Measurements from ENCODE around the gene ARAP2.

The ARAP2 gene

DNA sequence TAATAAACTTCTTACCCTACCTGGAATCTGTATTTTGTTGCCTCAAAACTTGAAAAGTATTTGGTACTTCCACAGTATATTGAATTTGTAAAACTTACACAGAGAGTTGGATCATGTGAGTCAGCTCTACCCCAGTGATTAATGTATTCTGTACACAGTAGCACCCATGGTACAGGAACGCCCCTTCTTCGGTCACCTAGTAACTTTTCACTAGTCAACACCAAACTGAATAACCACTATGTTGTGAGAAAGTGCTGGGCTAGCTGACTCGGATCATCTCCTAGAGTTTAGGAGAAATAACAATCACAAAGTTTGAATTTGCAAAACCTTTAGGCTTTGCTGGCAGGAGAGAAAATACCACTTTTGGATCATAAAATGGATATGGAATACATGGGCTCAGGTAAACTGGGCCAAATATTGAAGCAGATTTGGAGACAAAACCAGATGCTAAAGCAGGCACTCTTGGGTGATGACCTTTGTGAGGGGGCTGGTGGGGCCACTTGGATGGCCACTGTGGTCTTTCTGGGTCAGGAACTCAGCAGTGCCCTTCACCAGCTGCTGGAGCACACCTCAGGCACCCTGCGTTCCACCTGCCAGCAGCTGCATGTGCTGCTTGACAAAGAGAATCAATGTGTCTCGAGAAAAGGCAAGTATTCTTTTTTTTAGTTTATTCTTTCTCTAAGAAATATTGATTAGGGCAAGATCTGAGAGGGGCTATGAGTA is 37.2 kb upstream of the ARAP2 start, which contains the start of gene DTHD1:
Gene DTHD1 (plus strand): TSS at position 233 of the 723 bp plus-strand sequence. CDS start 143 bp downstream, at position 376.
- no peak within 1 kb of the TSS for H3K4me2 ChIP-seq (ENCODE audit: insufficient read depth, low read length, poor library complexity, severe bottlenecking)
- H3K14ac ChIP-seq (ENCODE audit: low read length), result no peak within 1 kb of the TSS
- no peak within 1 kb of the TSS for H3K23ac ChIP-seq (ENCODE audit: low read depth, low read length, poor library complexity)
- H3K27me3 ChIP-seq (ENCODE audit: control insufficient read depth in 3 of 3, insufficient read depth in 3 of 3, low read depth in 1 of 3, low read length in 3 of 3), result no peaks in the 10 kb centered on the region
- no peak within 1 kb of the TSS for H2BK5ac ChIP-seq (ENCODE audit: low read length)
- no CpG with 5 or more reads among the region's 5 CpGs for WGBS, 2 donors (ENCODE audit: extremely low coverage in 2 of 2, insufficient read length in 2 of 2, insufficient replicate concordance in 1 of 2)
- H3K9ac ChIP-seq (ENCODE audit: low read depth, low read length, poor library complexity), result no peak within 1 kb of the TSS
- no peak within 1 kb of the TSS for H2AK5ac ChIP-seq (ENCODE audit: low read depth, low read length)
- H4K91ac ChIP-seq (ENCODE audit: low read depth, low read length, poor library complexity), result no peak within 1 kb of the TSS
- H3K9me3 ChIP-seq (replicated peaks in 1 of 2; ENCODE audit: control insufficient read depth in 2 of 2, insufficient read depth in 1 of 2, low read depth in 1 of 2, low read length in 2 of 2), result no peaks in the 10 kb centered on the region
- H3K27ac ChIP-seq (replicated peaks; ENCODE audit: low read length), result no peak within 1 kb of the TSS
- no peak within 1 kb of the TSS for H4K8ac ChIP-seq (ENCODE audit: low read depth, low read length)
- no peaks in the 10 kb centered on the region for H3K79me1 ChIP-seq (ENCODE audit: low read depth, low read length)
- DNase-seq (ENCODE audit: low spot score), result no peak
- H3K4ac ChIP-seq (ENCODE audit: low read length), result no peak within 1 kb of the TSS
- H2BK120ac ChIP-seq (ENCODE audit: low read depth, low read length), result no peak within 1 kb of the TSS
- peaks cover 5 to 27% of the 10 kb centered on the region in 2 donors for H3K4me1 ChIP-seq (ENCODE audit: control insufficient read depth in 2 of 2, insufficient read depth in 1 of 2, low read depth in 1 of 2, low read length in 2 of 2)
- no peak within 1 kb of the TSS for H2BK12ac ChIP-seq (ENCODE audit: low read length)
- H3K36me3 ChIP-seq (replicated peaks in 1 of 2; ENCODE audit: control insufficient read depth in 2 of 2, insufficient read depth in 2 of 2, low read length in 2 of 2), result no peaks in the 10 kb centered on the region
- peak within 1 kb of the TSS; percentile 69 for H2AFZ ChIP-seq (ENCODE audit: low read length)
- no peak within 1 kb of the TSS for H3K18ac ChIP-seq (ENCODE audit: low read length)
- H3K4me3 ChIP-seq (ENCODE audit: low read length in 2 of 2), result no peak within 1 kb of the TSS
- H2BK15ac ChIP-seq (ENCODE audit: low read length), result no peak within 1 kb of the TSS

DNA sequence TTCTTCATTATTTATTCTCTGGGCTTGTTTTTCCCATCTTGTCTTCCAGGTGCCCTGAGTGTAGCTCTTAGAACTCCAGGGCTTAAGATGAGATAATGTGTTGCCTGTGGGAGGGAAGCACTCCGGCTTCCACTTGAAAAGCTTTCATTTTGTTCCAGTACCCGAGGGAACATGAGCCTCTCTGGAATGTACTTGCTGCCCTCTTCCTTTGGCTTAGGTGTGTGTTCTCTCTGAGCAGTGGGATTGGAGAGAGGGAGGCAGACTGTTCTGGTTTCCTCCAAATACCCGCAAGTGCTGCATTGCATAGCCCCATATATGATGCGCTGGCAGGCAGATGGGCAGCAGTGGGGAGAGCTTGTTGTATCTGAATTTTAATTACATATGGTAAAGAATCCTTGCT is 36.2 kb upstream of the ARAP2 start:
- Histone ChIP-seq H2BK12ac (ENCODE audit: low read length) (no peak overlapping the region), H3K79me1 (ENCODE audit: low read depth, low read length) (no peaks in the 10 kb centered on the region), H2AK5ac (ENCODE audit: low read depth, low read length) (no peak overlapping the region), H3K36me3 (replicated peaks in 1 of 2; ENCODE audit: control insufficient read depth in 2 of 2, insufficient read depth in 2 of 2, low read length in 2 of 2) (no peaks in the 10 kb centered on the region), H2BK15ac (ENCODE audit: low read length) (no peak overlapping the region), H4K91ac (ENCODE audit: low read depth, low read length, poor library complexity) (no peak overlapping the region), H3K27ac (replicated peaks; ENCODE audit: low read length) (no peak overlapping the region), H3K4me2 (ENCODE audit: insufficient read depth, low read length, poor library complexity, severe bottlenecking) (no peak overlapping the region), H3K14ac (ENCODE audit: low read length) (no peak overlapping the region), H3K4me1 (ENCODE audit: control insufficient read depth in 2 of 2, insufficient read depth in 1 of 2, low read depth in 1 of 2, low read length in 2 of 2) (peaks cover 5 to 27% of the 10 kb centered on the region in 2 donors), H2BK120ac (ENCODE audit: low read depth, low read length) (no peak overlapping the region), H2AFZ (ENCODE audit: low read length) (peak overlapping the region; percentile 69), H4K8ac (ENCODE audit: low read depth, low read length) (no peak overlapping the region), H3K4ac (ENCODE audit: low read length) (no peak overlapping the region), H3K9me3 (replicated peaks in 1 of 2; ENCODE audit: control insufficient read depth in 2 of 2, insufficient read depth in 1 of 2, low read depth in 1 of 2, low read length in 2 of 2) (no peaks in the 10 kb centered on the region), H3K9ac (ENCODE audit: low read depth, low read length, poor library complexity) (no peak overlapping the region), H3K18ac (ENCODE audit: low read length) (no peak overlapping the region), H3K27me3 (ENCODE audit: control insufficient read depth in 3 of 3, insufficient read depth in 3 of 3, low read depth in 1 of 3, low read length in 3 of 3) (no peaks in the 10 kb centered on the region), H3K4me3 (ENCODE audit: low read length in 2 of 2) (no peak overlapping the region), H2BK5ac (ENCODE audit: low read length) (no peak overlapping the region), H3K23ac (ENCODE audit: low read depth, low read length, poor library complexity) (no peak overlapping the region)
- no CpG with 5 or more reads among the region's 4 CpGs for WGBS, 2 donors (ENCODE audit: extremely low coverage in 2 of 2, insufficient read length in 2 of 2, insufficient replicate concordance in 1 of 2)
- peak; percentile 15 for DNase-seq (ENCODE audit: low spot score)

DNA sequence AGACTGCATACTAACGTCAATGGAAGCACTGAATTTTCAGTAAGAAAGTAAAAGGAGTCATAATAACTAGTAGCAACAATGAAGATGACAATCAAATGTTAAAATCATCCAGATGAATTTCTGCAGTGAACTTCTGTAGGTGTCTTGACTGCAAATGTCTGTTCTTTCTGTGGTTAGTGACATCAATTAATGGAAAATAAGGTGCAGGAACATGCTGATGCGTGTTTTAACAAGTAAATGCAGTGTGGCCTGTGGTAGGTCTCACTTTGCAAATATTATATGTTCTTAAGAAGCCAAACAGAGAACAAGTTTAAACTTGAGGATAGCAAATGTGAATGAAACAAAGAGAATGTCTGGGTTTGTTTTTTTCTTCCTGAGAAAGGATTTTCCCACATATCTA is 34.5 kb upstream of the ARAP2 start:
- H2BK5ac ChIP-seq (ENCODE audit: low read length), result no peak overlapping the region
- H3K27ac ChIP-seq (replicated peaks; ENCODE audit: low read length), result no peak overlapping the region
- no CpG with 5 or more reads among the region's 2 CpGs for WGBS, 2 donors (ENCODE audit: extremely low coverage in 2 of 2, insufficient read length in 2 of 2, insufficient replicate concordance in 1 of 2)

DNA sequence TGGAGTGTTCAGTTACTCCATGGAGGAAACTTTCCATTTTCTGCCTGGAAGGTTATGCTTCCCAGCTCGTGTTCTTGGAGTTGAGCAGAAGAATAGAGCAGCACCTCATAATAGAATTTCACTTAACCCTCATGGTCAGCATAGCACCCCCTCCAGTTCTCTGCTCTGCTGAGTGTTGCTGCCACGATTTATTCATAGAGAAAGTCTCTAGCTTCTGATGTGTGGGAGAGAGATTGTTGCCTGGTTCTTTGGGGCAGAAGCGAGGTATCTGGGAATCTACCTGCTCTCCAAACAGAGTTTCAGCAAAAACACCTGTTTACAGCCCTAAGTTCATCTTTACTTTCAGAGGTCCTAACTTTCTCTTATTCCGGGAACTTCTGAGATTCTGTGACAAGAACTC is 33.2 kb upstream of the ARAP2 start:
- Histone ChIP-seq H4K91ac (ENCODE audit: low read depth, low read length, poor library complexity) (no peak overlapping the region), H3K9ac (ENCODE audit: low read depth, low read length, poor library complexity) (no peak overlapping the region), H2BK120ac (ENCODE audit: low read depth, low read length) (no peak overlapping the region), H2AK5ac (ENCODE audit: low read depth, low read length) (no peak overlapping the region), H3K18ac (ENCODE audit: low read length) (no peak overlapping the region), H2BK12ac (ENCODE audit: low read length) (no peak overlapping the region), H3K79me1 (ENCODE audit: low read depth, low read length) (no peaks in the 10 kb centered on the region), H2AFZ (ENCODE audit: low read length) (peak overlapping the region; percentile 4), H2BK15ac (ENCODE audit: low read length) (no peak overlapping the region), H3K27ac (replicated peaks; ENCODE audit: low read length) (no peak overlapping the region), H3K27me3 (ENCODE audit: control insufficient read depth in 3 of 3, insufficient read depth in 3 of 3, low read depth in 1 of 3, low read length in 3 of 3) (no peaks in the 10 kb centered on the region), H3K4me1 (ENCODE audit: control insufficient read depth in 2 of 2, insufficient read depth in 1 of 2, low read depth in 1 of 2, low read length in 2 of 2) (peaks cover 5 to 10% of the 10 kb centered on the region in 2 donors), H3K9me3 (replicated peaks in 1 of 2; ENCODE audit: control insufficient read depth in 2 of 2, insufficient read depth in 1 of 2, low read depth in 1 of 2, low read length in 2 of 2) (no peaks in the 10 kb centered on the region), H4K8ac (ENCODE audit: low read depth, low read length) (no peak overlapping the region), H3K4ac (ENCODE audit: low read length) (no peak overlapping the region), H3K14ac (ENCODE audit: low read length) (no peak overlapping the region), H3K4me2 (ENCODE audit: insufficient read depth, low read length, poor library complexity, severe bottlenecking) (no peak overlapping the region), H3K23ac (ENCODE audit: low read depth, low read length, poor library complexity) (no peak overlapping the region), H2BK5ac (ENCODE audit: low read length) (no peak overlapping the region), H3K4me3 (ENCODE audit: low read length in 2 of 2) (no peak overlapping the region), H3K36me3 (replicated peaks in 1 of 2; ENCODE audit: control insufficient read depth in 2 of 2, insufficient read depth in 2 of 2, low read length in 2 of 2) (no peaks in the 10 kb centered on the region)
- no CpG with 5 or more reads among the region's 4 CpGs for WGBS, 2 donors (ENCODE audit: extremely low coverage in 2 of 2, insufficient read length in 2 of 2, insufficient replicate concordance in 1 of 2)
- DNase-seq (ENCODE audit: low spot score), result no peak

More for the DNA sequence above, 34.5 kb upstream of the ARAP2 start:
- Histone ChIP-seq H2AK5ac (ENCODE audit: low read depth, low read length) (no peak overlapping the region), H3K18ac (ENCODE audit: low read length) (no peak overlapping the region), H3K4me3 (ENCODE audit: low read length in 2 of 2) (no peak overlapping the region), H3K27me3 (ENCODE audit: control insufficient read depth in 3 of 3, insufficient read depth in 3 of 3, low read depth in 1 of 3, low read length in 3 of 3) (no peaks in the 10 kb centered on the region), H2BK12ac (ENCODE audit: low read length) (no peak overlapping the region), H3K14ac (ENCODE audit: low read length) (no peak overlapping the region), H2BK15ac (ENCODE audit: low read length) (no peak overlapping the region), H3K36me3 (replicated peaks in 1 of 2; ENCODE audit: control insufficient read depth in 2 of 2, insufficient read depth in 2 of 2, low read length in 2 of 2) (no peaks in the 10 kb centered on the region), H3K79me1 (ENCODE audit: low read depth, low read length) (no peaks in the 10 kb centered on the region), H3K9ac (ENCODE audit: low read depth, low read length, poor library complexity) (no peak overlapping the region), H2AFZ (ENCODE audit: low read length) (no peak overlapping the region), H3K23ac (ENCODE audit: low read depth, low read length, poor library complexity) (no peak overlapping the region), H3K4me2 (ENCODE audit: insufficient read depth, low read length, poor library complexity, severe bottlenecking) (no peak overlapping the region), H3K9me3 (replicated peaks in 1 of 2; ENCODE audit: control insufficient read depth in 2 of 2, insufficient read depth in 1 of 2, low read depth in 1 of 2, low read length in 2 of 2) (no peaks in the 10 kb centered on the region), H4K91ac (ENCODE audit: low read depth, low read length, poor library complexity) (no peak overlapping the region), H3K4me1 (ENCODE audit: control insufficient read depth in 2 of 2, insufficient read depth in 1 of 2, low read depth in 1 of 2, low read length in 2 of 2) (peaks cover 5 to 19% of the 10 kb centered on the region in 2 donors), H3K4ac (ENCODE audit: low read length) (no peak overlapping the region), H2BK120ac (ENCODE audit: low read depth, low read length) (no peak overlapping the region), H4K8ac (ENCODE audit: low read depth, low read length) (no peak overlapping the region)
- DNase-seq (ENCODE audit: low spot score), result no peak
